Suprapubic skin (tissue), 4 donors: ENCODE measurements around the gene CDH11. TPM values are rescaled to one million over a fixed set of nuclear protein-coding genes. Genes with fewer than 3 reads are reported as not detected.

Source experiments
- DNase-seq, 2 donors: peaks; one replicate each; pipeline ENCODE4 v3.0.0-alpha.2; 2019; ENCODE audit warnings: low spot score in 2 of 2
- H3K27ac ChIP-seq: fragments of 200-600 bp; sonication (generic); one replicate; pipeline ENCODE4 v1.5.1; 2019
- H3K27me3 ChIP-seq: fragments of 200-600 bp; sonication (generic); one replicate; pipeline ENCODE4 v1.5.1; 2019
- H3K36me3 ChIP-seq: fragments of 200-600 bp; sonication (generic); one replicate; pipeline ENCODE4 v1.5.1; 2019
- H3K4me1 ChIP-seq: fragments of 200-600 bp; sonication (generic); one replicate; pipeline ENCODE4 v1.5.1; 2019
- H3K4me3 ChIP-seq: fragments of 200-600 bp; sonication (generic); one replicate; pipeline ENCODE4 v1.5.1; 2019; ENCODE audit warnings: mild to moderate bottlenecking
- H3K9me3 ChIP-seq: fragments of 200-600 bp; sonication (generic); one replicate; pipeline ENCODE4 v1.5.1; 2019
- CTCF ChIP-seq, 2 donors: fragments of 200-600 bp in 1 of 2; fragments of 450-650 bp in 1 of 2; sonication (generic) in 1 of 2; IDR thresholded peaks; one replicate each; pipeline ENCODE4 v1.5.1; 2016 to 2019; ENCODE audit warnings: antibody characterized with exemption in 2 of 2, mild to moderate bottlenecking in 1 of 2, moderate library complexity in 1 of 2
- EP300 ChIP-seq: sonication (generic); formaldehyde crosslinking; IDR thresholded peaks from one replicate; pipeline ENCODE4 v1.6.1; 2017; ENCODE audit warnings: antibody characterized with exemption
- POLR2A ChIP-seq, 2 donors: fragments of 450-650 bp; IDR thresholded peaks; one replicate each; pipeline ENCODE4 v1.6.1; 2017; ENCODE audit warnings: antibody characterized with exemption in 2 of 2, mild to moderate bottlenecking in 2 of 2, moderate library complexity in 2 of 2
- POLR2AphosphoS5 ChIP-seq, 3 donors: sonication (generic); formaldehyde crosslinking; IDR thresholded peaks; one replicate each; pipeline ENCODE4 v1.6.1; 2017; ENCODE audit warnings: antibody characterized with exemption in 3 of 3
- WGBS: methylation state at CpG from one replicate; pipeline ENCODE4 v1.1.5; 2018; 5-methylcytosine and 5-hydroxymethylcytosine counted together
- total RNA-seq, 4 donors: library from RNA; depleted of rRNA; stranded (reverse); fragments of >200 nt; gene quantifications; one replicate each; pipeline ENCODE4 v1.1.0, GENCODE V29; 2016

CDH11 gene
- total RNA-seq, 4 donors from 2014 or later = 10.3 to 41.4 (median 25.8) TPM

GRCh38 chr16:65021852-65022595 lies 99.8 kb downstream of the CDH11 start:
- H3K27ac ChIP-seq = no peak overlapping the region
- WGBS = 70% methylated on average over 2 of the region's 2 CpGs
- no peak overlapping the region for H3K4me3 ChIP-seq
- no peaks in the 10 kb centered on the region for H3K27me3 ChIP-seq
- no peaks in the 10 kb centered on the region for H3K9me3 ChIP-seq
- no peak for DNase-seq
- H3K36me3 ChIP-seq = no peaks in the 10 kb centered on the region
- no peaks in the 10 kb centered on the region for H3K4me1 ChIP-seq
- TF ChIP-seq CTCF (IDR thresholded peaks at IDR 0.05) (no peak), EP300 (no peak), POLR2A (IDR thresholded peaks at IDR 0.05) (no peak), POLR2AphosphoS5 (IDR thresholded peaks at IDR 0.05) (no peak)

GRCh38 chr16:65016754-65017153 lies 105.1 kb downstream of the CDH11 start:
- Histone ChIP-seq H3K36me3 (no peaks in the 10 kb centered on the region), H3K4me3 (no peak overlapping the region), H3K9me3 (no peaks in the 10 kb centered on the region), H3K27ac (no peak overlapping the region), H3K27me3 (no peaks in the 10 kb centered on the region), H3K4me1 (no peaks in the 10 kb centered on the region)
- TF ChIP-seq POLR2A (IDR thresholded peaks at IDR 0.05) = no peak
- no peak for TF ChIP-seq EP300
- no peak for TF ChIP-seq CTCF (IDR thresholded peaks at IDR 0.05)
- no peak for TF ChIP-seq POLR2AphosphoS5 (IDR thresholded peaks at IDR 0.05)
- no peak for DNase-seq

- DNase-seq = no peak
- Histone ChIP-seq H3K27me3 (no peaks in the 10 kb centered on the region), H3K27ac (no peak overlapping the region), H3K9me3 (no peaks in the 10 kb centered on the region), H3K4me3 (no peak overlapping the region), H3K4me1 (no peaks in the 10 kb centered on the region), H3K36me3 (no peaks in the 10 kb centered on the region)
- TF ChIP-seq CTCF (IDR thresholded peaks at IDR 0.05) = no peak
- TF ChIP-seq POLR2AphosphoS5 (IDR thresholded peaks at IDR 0.05) = no peak
- no peak for TF ChIP-seq EP300
- TF ChIP-seq POLR2A (IDR thresholded peaks at IDR 0.05) = no peak
Measured at GRCh38 chr16:65015599-65015998, 106.3 kb downstream of the CDH11 start.

- no peaks in the 10 kb centered on the region for H3K27me3 ChIP-seq
- 46% methylated on average over 1 of the region's 1 CpG for WGBS
- no peaks in the 10 kb centered on the region for H3K9me3 ChIP-seq
- no peaks in the 10 kb centered on the region for H3K4me1 ChIP-seq
- no peak overlapping the region for H3K4me3 ChIP-seq
- no peak for TF ChIP-seq POLR2A (IDR thresholded peaks at IDR 0.05)
- no peak for DNase-seq
- H3K27ac ChIP-seq = no peak overlapping the region
- H3K36me3 ChIP-seq = no peaks in the 10 kb centered on the region
Measured at GRCh38 chr16:65012357-65012756, 109.5 kb downstream of the CDH11 start.

GRCh38 chr16:65010125-65010524 lies 111.7 kb downstream of the CDH11 start:
- H3K36me3 ChIP-seq = no peaks in the 10 kb centered on the region
- H3K4me1 ChIP-seq = no peaks in the 10 kb centered on the region
- WGBS = 31% methylated on average over 2 of the region's 2 CpGs
- H3K4me3 ChIP-seq = no peak overlapping the region
- TF ChIP-seq EP300 = no peak
- no peak for TF ChIP-seq CTCF (IDR thresholded peaks at IDR 0.05)
- DNase-seq = no peak
- no peak overlapping the region for H3K27ac ChIP-seq
- H3K9me3 ChIP-seq = no peaks in the 10 kb centered on the region
- H3K27me3 ChIP-seq = no peaks in the 10 kb centered on the region

GRCh38 chr16:65005696-65006095 lies 116.2 kb downstream of the CDH11 start:
- TF ChIP-seq POLR2A (IDR thresholded peaks at IDR 0.05) (no peak), POLR2AphosphoS5 (IDR thresholded peaks at IDR 0.05) (no peak), EP300 (no peak), CTCF (IDR thresholded peaks at IDR 0.05) (no peak)
- WGBS = 79% methylated on average over 1 of the region's 1 CpG
- no peak overlapping the region for H3K4me3 ChIP-seq
- H3K4me1 ChIP-seq = no peaks in the 10 kb centered on the region
- H3K27me3 ChIP-seq = no peaks in the 10 kb centered on the region
- H3K36me3 ChIP-seq = peaks cover 5% of the 10 kb centered on the region
- no peak for DNase-seq
- no peak overlapping the region for H3K27ac ChIP-seq
- no peaks in the 10 kb centered on the region for H3K9me3 ChIP-seq
